ENCODE data around the gene PDE3B.

The PDE3B gene

DNA sequence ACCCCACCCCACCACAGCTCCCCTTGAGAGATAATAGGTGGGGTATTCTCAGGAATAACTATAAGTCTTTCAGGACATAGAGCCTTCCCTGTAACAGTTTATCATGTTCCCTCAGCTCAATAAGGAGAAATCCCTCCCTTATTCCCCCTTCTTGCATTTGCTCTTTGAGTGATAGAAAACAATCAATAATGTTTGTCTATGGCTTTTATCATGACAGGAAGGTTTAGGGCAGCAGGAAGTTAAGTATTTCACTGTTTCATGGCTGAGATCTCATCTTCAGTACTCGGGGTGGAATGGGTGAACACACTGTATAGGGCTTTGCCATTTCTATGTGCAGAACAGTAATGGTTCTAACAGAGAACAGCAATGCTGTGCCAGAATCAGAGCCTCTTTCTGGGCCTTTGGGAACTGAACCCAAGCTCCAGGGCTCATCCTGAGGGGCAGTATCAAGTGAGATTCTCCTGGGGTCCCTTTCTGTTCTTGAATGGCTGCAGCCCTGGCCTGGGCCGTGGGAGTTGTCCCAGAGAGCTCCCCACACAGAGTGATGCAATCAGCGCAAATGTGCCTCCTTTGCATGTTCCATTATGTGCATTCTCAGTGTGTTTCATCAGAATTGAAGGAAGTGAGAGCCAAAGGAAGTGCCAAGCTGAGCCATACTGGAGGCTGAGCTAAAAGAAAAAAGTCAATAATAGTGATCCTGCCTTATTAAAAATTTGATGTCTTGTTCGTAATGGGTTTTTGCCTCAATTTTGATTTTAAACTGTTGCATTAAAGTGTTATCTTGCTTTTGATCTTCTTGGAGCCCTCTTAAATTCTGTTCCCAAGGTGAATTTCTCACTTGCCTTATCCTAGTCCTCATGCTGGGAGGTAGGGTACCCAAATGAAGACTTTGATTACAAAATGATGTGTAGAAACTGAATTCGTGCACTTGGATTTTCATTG, 251.3 kb downstream of the PDE3B start:
- no peak for TF ChIP-seq CTCF (IDR thresholded peaks at IDR 0.05; ENCODE audit: low read depth, low read length)
- DNase-seq (ENCODE audit: extremely low read depth, low read depth), result peak; percentile 24

GRCh38 chr11:14898355-14898754, 254.8 kb downstream of the PDE3B start:
- DNase-seq (ENCODE audit: extremely low read depth, low read depth), result no peak
- no peak for TF ChIP-seq CTCF (IDR thresholded peaks at IDR 0.05; ENCODE audit: low read depth, low read length)

DNA sequence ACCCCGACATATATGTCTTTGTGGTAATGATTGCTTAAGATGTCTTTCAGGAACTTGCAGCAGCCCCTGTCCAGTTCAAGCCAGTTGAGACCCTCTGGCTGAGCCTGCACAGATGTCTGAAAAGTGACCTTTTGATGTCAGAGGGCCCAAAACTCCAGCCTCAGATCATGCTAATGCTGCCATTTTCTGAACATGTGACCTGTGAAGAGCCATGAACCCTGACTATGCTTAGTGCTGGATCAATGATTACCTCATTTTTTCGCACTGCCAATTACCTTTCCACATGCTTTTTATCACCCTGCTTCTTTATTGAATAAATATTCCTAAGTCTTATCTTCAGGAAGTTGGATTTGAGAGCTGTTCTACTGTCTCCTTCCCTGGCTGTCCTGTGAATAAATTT, 255.3 kb downstream of the PDE3B start:
- DNase-seq (ENCODE audit: extremely low read depth, low read depth), result no peak
- TF ChIP-seq CTCF (IDR thresholded peaks at IDR 0.05; ENCODE audit: low read depth, low read length), result no peak

DNA sequence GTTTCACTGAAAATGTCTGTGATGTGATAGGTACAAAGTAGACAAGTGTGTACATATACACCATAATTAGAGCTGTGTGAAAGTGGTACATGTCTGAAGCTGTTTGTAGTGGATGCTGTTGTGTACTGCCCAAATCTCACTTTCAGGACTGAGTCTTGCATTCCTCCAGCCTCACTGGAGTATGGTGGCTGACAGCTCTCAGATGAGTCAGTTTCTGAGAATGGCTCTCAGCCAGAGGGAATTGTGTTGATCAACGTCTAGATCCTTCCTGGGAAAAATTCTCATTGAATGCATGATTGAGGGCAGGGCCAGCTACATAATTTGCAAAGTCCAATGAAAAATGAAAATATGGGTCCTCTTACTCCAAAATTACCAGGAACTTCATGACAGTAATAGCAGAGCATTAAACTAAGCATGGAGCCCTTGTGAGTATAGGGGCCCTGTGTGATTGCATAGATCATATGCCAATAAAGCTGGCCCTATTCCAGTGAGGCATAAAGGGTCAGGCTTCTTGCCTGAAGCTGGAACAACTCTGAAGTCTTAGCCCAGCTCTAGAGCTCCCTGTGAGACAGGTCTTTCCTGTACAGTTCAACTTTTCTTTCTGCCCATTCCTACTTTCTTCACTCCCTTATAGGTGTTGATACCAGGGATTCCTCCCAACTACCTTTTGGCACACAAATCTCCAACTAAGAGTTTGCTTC, 259.2 kb downstream of the PDE3B start:
- no peak for DNase-seq (ENCODE audit: extremely low read depth, low read depth)

GRCh38 chr11:14904745-14905103, 261.1 kb downstream of the PDE3B start:
- no peak for DNase-seq (ENCODE audit: extremely low read depth, low read depth)
- TF ChIP-seq CTCF (IDR thresholded peaks at IDR 0.05; ENCODE audit: low read depth, low read length), result peak; percentile 83

More for the DNA sequence above, 259.2 kb downstream of the PDE3B start:
- no peak for TF ChIP-seq CTCF (IDR thresholded peaks at IDR 0.05; ENCODE audit: low read depth, low read length)

DNA sequence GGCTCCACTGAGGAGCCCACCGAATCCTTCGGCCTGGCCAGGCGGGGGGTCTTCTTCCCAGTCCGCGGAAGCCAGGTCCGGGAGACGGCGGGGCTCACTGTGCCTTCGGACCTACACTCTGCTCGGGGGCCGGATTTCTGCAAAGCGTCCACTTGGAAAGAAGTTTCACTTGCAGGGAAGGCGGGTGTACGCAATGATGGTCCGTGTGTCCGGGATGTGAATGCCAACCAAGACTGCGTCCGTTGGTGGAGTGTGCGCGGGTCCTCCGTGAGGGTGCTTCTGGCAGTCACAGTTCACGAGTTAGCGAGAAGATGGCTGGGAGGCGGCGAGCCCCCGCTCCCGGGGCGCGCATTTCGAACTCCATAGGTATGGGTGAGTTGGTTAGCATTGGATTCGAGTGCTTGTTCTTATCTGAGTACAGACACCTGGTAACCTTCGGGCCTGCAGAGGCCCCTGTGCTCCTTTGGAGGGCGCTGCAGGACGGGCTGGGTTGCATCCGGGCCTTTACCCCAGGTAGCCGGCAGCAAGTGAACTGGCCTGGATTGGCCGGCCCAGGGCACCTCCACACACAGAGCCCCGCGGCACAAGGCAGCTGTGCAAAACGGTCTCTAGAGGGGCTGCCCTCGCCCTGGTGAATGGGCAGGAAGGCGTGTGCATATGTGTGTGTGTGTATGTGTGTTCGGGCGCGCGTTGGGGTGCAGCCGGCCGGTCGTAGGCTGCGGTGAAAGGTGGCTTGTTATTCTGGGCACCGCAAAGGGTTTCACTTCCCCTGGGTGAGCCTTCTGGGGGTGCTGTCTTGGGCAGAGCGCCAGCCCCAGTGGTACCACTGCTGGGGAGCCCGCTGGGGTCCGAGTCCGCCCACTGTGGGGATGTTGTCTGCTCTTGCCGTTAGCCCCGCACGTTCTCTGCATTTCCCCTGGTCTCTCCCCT, 261.8 kb downstream of the PDE3B start:
- no peak for DNase-seq (ENCODE audit: extremely low read depth, low read depth)
- peak; percentile 35 for TF ChIP-seq CTCF (IDR thresholded peaks at IDR 0.05; ENCODE audit: low read depth, low read length)
